ENCODE data around the gene EMSY. TPM values are rescaled to one million over a fixed set of nuclear protein-coding genes. Genes with fewer than 3 reads are reported as not detected.

Gene EMSY
- total and polyA plus RNA-seq, 2 of the 13 experiments (the other 11 are each of a cell fraction or from before 2014, with no cell fraction given): 11.6 to 18.5 TPM

GRCh38 chr11:76526878-76527277, 82.1 kb downstream of the EMSY start (continued):
- 0 out of 2 replicates have a peak, but pooled peaks have one; percentile 45 for TF ChIP-seq ZNF503 (CRISPR knock-in tag; IDR thresholded peaks at IDR 0.05)
- TF ChIP-seq ZNF24 (IDR thresholded peaks at IDR 0.05): no peak
- TF ChIP-seq SCMH1 (CRISPR knock-in tag; IDR thresholded peaks at IDR 0.05; ENCODE audit: borderline replicate concordance): no peak
- TF ChIP-seq ZMAT5 (CRISPR knock-in tag; IDR thresholded peaks at IDR 0.05; ENCODE audit: borderline replicate concordance, low read depth): no peak
- TF ChIP-seq ZSCAN30 (CRISPR knock-in tag; IDR thresholded peaks at IDR 0.05): no peak
- TF ChIP-seq ZNF232 (CRISPR knock-in tag; IDR thresholded peaks at IDR 0.05; ENCODE audit: borderline replicate concordance): no peak
- TF ChIP-seq PTBP1 (IDR thresholded peaks at IDR 0.05; ENCODE audit: low read depth, low read length, poor library complexity, severe bottlenecking): no peak
- TF ChIP-seq ZSCAN31 (CRISPR knock-in tag; IDR thresholded peaks at IDR 0.05; ENCODE audit: low read depth): no peak
- TF ChIP-seq ZNF367 (CRISPR knock-in tag; IDR thresholded peaks at IDR 0.05; ENCODE audit: borderline replicate concordance): no peak
- TF ChIP-seq ERF (CRISPR knock-in tag; IDR thresholded peaks at IDR 0.05): no peak
- TF ChIP-seq ARNT (IDR thresholded peaks at IDR 0.05): no peak
- TF ChIP-seq KAT8 (CRISPR knock-in tag; IDR thresholded peaks at IDR 0.05): no peak
- TF ChIP-seq SOX5 (CRISPR knock-in tag; IDR thresholded peaks at IDR 0.05; ENCODE audit: borderline replicate concordance): peak; percentile 54; the same call in 1 of the 2 replicates
- TF ChIP-seq MED13 (CRISPR knock-in tag; IDR thresholded peaks at IDR 0.05): no peak
- peak; percentile 67 for TF ChIP-seq TCF7 (IDR thresholded peaks at IDR 0.05; ENCODE audit: low read depth)
- no peak for TF ChIP-seq KLF11 (CRISPR knock-in tag; IDR thresholded peaks at IDR 0.05)
- TF ChIP-seq ZMYM2 (CRISPR knock-in tag; IDR thresholded peaks at IDR 0.05): no peak
- no peak for TF ChIP-seq NFIB (CRISPR knock-in tag; IDR thresholded peaks at IDR 0.05; ENCODE audit: borderline replicate concordance)
- TF ChIP-seq NCOA2 (CRISPR knock-in tag; IDR thresholded peaks at IDR 0.05): peak; percentile 53
- TF ChIP-seq FOXA1 (IDR thresholded peaks at IDR 0.05): no peak
- TF ChIP-seq FOXA1 (CRISPR knock-in tag; IDR thresholded peaks at IDR 0.05): peak; percentile 57
- peak; percentile 49; the same call in 1 of the 2 replicates for TF ChIP-seq HMG20B (CRISPR knock-in tag; conservative IDR thresholded peaks at IDR 0.05)
- no peak for TF ChIP-seq ZIK1 (CRISPR knock-in tag; IDR thresholded peaks at IDR 0.05; ENCODE audit: borderline replicate concordance, low read depth)
- peak; percentile 69; the same call in 1 of the 2 replicates for TF ChIP-seq TBX3 (IDR thresholded peaks at IDR 0.05; ENCODE audit: borderline replicate concordance)
- no peak for TF ChIP-seq SIN3B (IDR thresholded peaks at IDR 0.05; ENCODE audit: low read length)
- peak; percentile 52 for TF ChIP-seq FOXA3 (CRISPR knock-in tag; IDR thresholded peaks at IDR 0.05)
- no peak for TF ChIP-seq THRA (CRISPR knock-in tag; IDR thresholded peaks at IDR 0.05; ENCODE audit: borderline replicate concordance)
- no peak for TF ChIP-seq KDM5A (IDR thresholded peaks at IDR 0.05; ENCODE audit: borderline replicate concordance, low read length)
- peak; percentile 68 for TF ChIP-seq BCL6 (CRISPR knock-in tag; IDR thresholded peaks at IDR 0.05)
